ENCODE data around the gene SEC14L2. TPM values are rescaled to one million over a fixed set of nuclear protein-coding genes. Genes with fewer than 3 reads are reported as not detected.

The SEC14L2 gene
- total and polyA plus RNA-seq, 2 of the 8 experiments (the other 6 are each of a cell fraction or from before 2014, with no cell fraction given), result 2.8 to 3.2 TPM

- 34% methylated on average over 18 of the region's 18 CpGs; no CpG with 5 or more reads in 1 of the 2 experiments for WGBS, 2 experiments (ENCODE audit: extremely low coverage in 1 of 2, insufficient coverage in 1 of 2, insufficient read length in 1 of 2, insufficient replicate concordance in 2 of 2, low coverage in 1 of 2, low lambda C conversion rate in 2 of 2, missing lambda C conversion rate in 1 of 2)
- 0 out of 2 replicates have a peak, but pooled peaks have one; percentile 2 for TF ChIP-seq MAFK (IDR thresholded peaks at IDR 0.05; ENCODE audit: low read depth, low read length)
- TF ChIP-seq TEAD4 (IDR thresholded peaks at IDR 0.05; ENCODE audit: low read depth, low read length), result no peak
- TF ChIP-seq KDM4A (IDR thresholded peaks at IDR 0.05; ENCODE audit: low read depth, low read length, severe bottlenecking), result no peak
- TF ChIP-seq BACH1 (IDR thresholded peaks at IDR 0.05; ENCODE audit: low read length), result peak; percentile 51; the same call in 1 of the 2 replicates
- TF ChIP-seq JUN (IDR thresholded peaks at IDR 0.05; ENCODE audit: low read depth, low read length), result no peak
- no peak for TF ChIP-seq CTCF (IDR thresholded peaks at IDR 0.05; ENCODE audit: control extremely low read depth in 1 of 3, insufficient read depth in 1 of 3, low read depth in 1 of 3, low read length in 3 of 3)
- TF ChIP-seq JUND (IDR thresholded peaks at IDR 0.05; ENCODE audit: low read length), result peak; percentile 71
Measured at GRCh38 chr22:30422481-30423300, 25.9 kb downstream of the SEC14L2 start.

More at GRCh38 chr22:30422481-30423300, 25.9 kb downstream of the SEC14L2 start:
- ChIA-PET POLR2A (ENCODE audit: partially characterized antibody) (interaction anchor here (0.6 to 5.2 kb wide), 20 partner anchors 8 to 660 kb away, joined by 3 to 39 read pairs (median 5); partner anchors contain the start of genes CCDC157, SEC14L2, SF3A1 and TBC1D10A), CTCF (ENCODE audit: partially characterized antibody) (interaction anchor here (0.8 to 12.0 kb wide), 10 partner anchors 8 to 159 kb away, joined by 3 to 164 read pairs (median 4); partner anchors contain the start of genes RNF215 and SEC14L2)
- DNase-seq (ENCODE audit: low read depth in 1 of 2, low spot score in 2 of 2), result peak; percentile 60 to 76
- Histone ChIP-seq H2AFZ (ENCODE audit: low read length) (0 out of 2 replicates have a peak overlapping the region, but pooled peaks have one; percentile 1), H3K23me2 (ENCODE audit: low read depth, low read length) (peaks cover 22% of the 10 kb centered on the region), H4K5ac (ENCODE audit: insufficient read length, low read depth, low read length) (peak overlapping the region; percentile 82), H3K4ac (replicated peaks; ENCODE audit: insufficient read length, low read depth, low read length) (peak overlapping the region; percentile 51), H3K79me1 (ENCODE audit: low read depth, low read length) (no peaks in the 10 kb centered on the region; the same call in 1 of the 2 replicates), H3K56ac (replicated peaks; ENCODE audit: insufficient read length, low read depth, low read length) (peak overlapping the region; percentile 67), H2BK5ac (ENCODE audit: low read depth, low read length) (peak overlapping the region; percentile 94), H4K91ac (replicated peaks; ENCODE audit: insufficient read length, low read length) (peak overlapping the region; percentile 90), H3K36me3 (ENCODE audit: control insufficient read depth in 2 of 4, insufficient read depth in 4 of 4, low read length in 3 of 4) (peaks cover 0 to 10% (median 5%) of the 10 kb centered on the region in 4 experiments; a peak in 6 of 8 replicates), H3K9me3 (ENCODE audit: insufficient read depth in 2 of 2, low read depth in 1 of 2, low read length in 1 of 2) (no peaks in the 10 kb centered on the region), H4K20me1 (replicated peaks in 1 of 2; ENCODE audit: control insufficient read depth in 1 of 2, insufficient read depth in 2 of 2, low read length in 2 of 2) (peaks cover 0 to 10% of the 10 kb centered on the region in 2 experiments), H2AK5ac (ENCODE audit: low read depth, low read length) (peak overlapping the region; percentile 46; the same call in 1 of the 2 replicates), H2BK120ac (replicated peaks; ENCODE audit: low read depth, low read length) (no peak overlapping the region), H3K4me3 (ENCODE audit: extremely low read depth in 1 of 4, insufficient read depth in 2 of 4, low read depth in 3 of 4, low read length in 4 of 4) (peak overlapping the region; percentile 58 to 88 (median 72)), H3K14ac (ENCODE audit: insufficient read length) (no peak overlapping the region), H3K79me2 (ENCODE audit: control insufficient read depth in 1 of 2, insufficient read depth in 2 of 2, low read length in 2 of 2) (peaks cover 0 to 7% of the 10 kb centered on the region in 2 experiments; a peak in 1 of 4 replicates), H3K9ac (replicated peaks in 1 of 4; ENCODE audit: extremely low read depth in 1 of 4, low read depth in 3 of 4, low read length in 3 of 4) (peak overlapping the region; percentile 51 to 87 (median 82)), H3K4me2 (ENCODE audit: insufficient read depth in 1 of 2, low read depth in 2 of 2, low read length in 2 of 2) (peak overlapping the region; percentile 71 to 93), H3K23ac (ENCODE audit: insufficient read length) (no peak overlapping the region), H3K4me1 (replicated peaks in 1 of 4; ENCODE audit: control insufficient read depth in 3 of 4, insufficient read depth in 4 of 4, low read length in 3 of 4) (peaks cover 3 to 21% (median 13%) of the 10 kb centered on the region in 4 experiments), H2BK12ac (ENCODE audit: low read depth, low read length) (peak overlapping the region; percentile 4; the same call in 1 of the 2 replicates), H2BK15ac (ENCODE audit: low read length) (peak overlapping the region; percentile 76; the same call in 1 of the 2 replicates), H3K27ac (ENCODE audit: low read depth, low read length) (peak overlapping the region; percentile 80), H2BK20ac (ENCODE audit: low read length) (no peak overlapping the region), H3K27me3 (replicated peaks in 1 of 4; ENCODE audit: control insufficient read depth in 3 of 4, extremely low read depth in 1 of 4, insufficient read depth in 3 of 4, low read length in 3 of 4) (no peaks in the 10 kb centered on the region), H4K8ac (ENCODE audit: extremely low read depth, insufficient read depth, low read length) (peak overlapping the region; percentile 88; the same call in 1 of the 2 replicates), H3K18ac (ENCODE audit: extremely low read depth, low read length) (peak overlapping the region; percentile 98)
- no peak for FAIRE-seq
